HT1080 (cell line): ENCODE measurements around the gene PKD2. TPM values are rescaled to one million over a fixed set of nuclear protein-coding genes. Genes with fewer than 3 reads are reported as not detected.
"Not testable (repeated sequence)": the region's sequence is repeated elsewhere in the genome, so short reads cannot be mapped to it uniquely, and the experiment has no call there.

Source experiments
- DNase-seq: peaks from one replicate; pipeline ENCODE4 v3.0.0-alpha.2; 2015; ENCODE audit warnings: low read depth
- total RNA-seq: library from RNA; depleted of rRNA; stranded (reverse); fragments of >200 nt; shearing (Covaris generic); gene quantifications from 2 replicates; pipeline ENCODE4 v1.2.3, GENCODE V29; 2014

The PKD2 gene
- total RNA-seq, 1 experiment from 2014 or later: 18.3 TPM

- DNase-seq: not testable (repeated sequence)
These were observed 18.6 kb downstream of the PKD2 start for GRCh38 chr4:88025868-88026661.

DNA sequence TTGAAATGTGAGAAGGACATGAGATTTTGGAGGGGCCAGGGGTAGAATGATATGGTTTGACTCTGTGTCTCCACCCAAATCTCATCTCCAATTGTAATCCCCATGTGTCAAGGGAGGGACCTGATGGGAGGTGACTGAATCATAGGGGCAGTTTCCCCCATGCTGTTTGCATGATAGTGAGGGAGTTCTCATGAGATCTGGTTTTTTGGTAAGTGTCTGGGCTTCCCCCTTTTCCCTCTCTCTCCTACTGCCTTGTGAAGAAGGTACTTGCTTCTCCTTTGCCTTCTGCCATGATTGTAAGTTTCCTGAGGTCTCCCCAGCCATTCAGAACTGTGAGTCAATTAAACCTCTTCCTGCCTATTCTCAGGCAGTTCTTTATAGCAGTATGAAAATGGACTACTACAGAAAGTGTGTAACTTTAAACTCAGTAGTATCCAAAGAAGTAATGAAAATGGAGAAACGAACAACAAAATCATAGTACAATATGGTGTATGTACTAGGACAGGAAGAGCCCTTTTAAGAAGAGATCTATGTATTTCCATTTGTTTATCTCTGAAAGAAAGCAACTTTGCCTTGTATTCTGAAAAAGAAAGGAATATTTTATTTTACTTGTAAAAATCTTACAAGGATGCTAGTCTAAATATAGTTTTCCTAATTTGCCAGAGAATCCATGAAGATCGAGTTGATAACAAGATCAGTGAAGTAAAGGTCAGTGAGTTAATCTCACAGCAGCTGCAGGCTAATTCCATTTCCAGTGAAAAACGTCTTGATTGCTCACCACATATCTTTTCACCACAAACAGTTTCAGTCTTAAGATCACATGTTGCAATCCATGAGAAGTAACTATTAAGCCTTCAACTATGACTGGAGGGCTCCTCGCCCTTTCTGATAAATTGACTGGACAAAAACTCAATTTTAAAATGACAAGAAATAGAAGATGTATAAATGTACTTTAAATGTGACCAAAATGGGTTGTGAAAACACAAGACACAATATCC, 20.5 kb downstream of the PKD2 start:
- DNase-seq: peak; percentile 40

DNA sequence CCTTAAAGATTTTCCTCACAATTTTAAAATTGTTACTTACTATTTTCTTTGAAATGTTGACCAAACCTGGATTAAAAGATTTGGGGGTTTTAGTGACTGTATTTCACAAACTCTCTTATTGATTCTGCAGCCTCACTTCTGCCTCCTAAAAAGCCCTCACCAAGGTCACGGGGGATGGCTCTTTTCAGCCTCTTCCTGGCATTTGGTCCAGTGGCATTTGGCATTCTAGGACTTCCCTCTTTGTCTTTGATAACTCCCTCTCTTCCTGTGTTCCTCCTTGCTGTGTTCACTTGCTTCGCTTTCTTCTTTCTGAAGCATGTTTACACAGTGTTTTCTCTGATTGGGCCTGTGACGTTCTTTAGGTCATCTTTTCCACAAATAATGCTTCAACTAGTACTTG, 21.5 kb downstream of the PKD2 start:
- no peak for DNase-seq

DNA sequence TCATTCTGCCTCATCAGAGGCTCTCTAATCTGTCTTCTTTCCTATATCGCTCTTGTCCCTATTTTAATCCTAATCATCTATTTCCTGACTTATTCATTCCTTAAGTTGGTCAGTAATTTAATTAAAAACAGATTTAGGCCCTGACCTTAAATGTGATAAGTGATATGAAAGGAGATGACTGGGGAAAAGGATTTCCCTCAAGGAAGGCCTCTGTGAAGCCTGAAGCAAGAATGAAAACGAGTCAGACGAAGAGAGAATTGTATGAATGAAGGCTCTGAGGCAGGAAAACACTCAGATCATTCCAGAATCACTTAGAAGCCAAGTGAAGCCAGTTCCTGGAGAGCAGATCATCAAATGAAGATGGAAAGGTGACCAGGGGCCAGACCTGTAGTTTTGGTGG, 22.1 kb downstream of the PKD2 start:
- no peak for DNase-seq

- DNase-seq: no peak
These were observed 23.3 kb downstream of the PKD2 start for GRCh38 chr4:88030565-88031310.

GRCh38 chr4:88033309-88033708, 25.9 kb downstream of the PKD2 start:
- DNase-seq: peak; percentile 53

GRCh38 chr4:88035292-88035691, 27.9 kb downstream of the PKD2 start:
- no peak for DNase-seq

DNA sequence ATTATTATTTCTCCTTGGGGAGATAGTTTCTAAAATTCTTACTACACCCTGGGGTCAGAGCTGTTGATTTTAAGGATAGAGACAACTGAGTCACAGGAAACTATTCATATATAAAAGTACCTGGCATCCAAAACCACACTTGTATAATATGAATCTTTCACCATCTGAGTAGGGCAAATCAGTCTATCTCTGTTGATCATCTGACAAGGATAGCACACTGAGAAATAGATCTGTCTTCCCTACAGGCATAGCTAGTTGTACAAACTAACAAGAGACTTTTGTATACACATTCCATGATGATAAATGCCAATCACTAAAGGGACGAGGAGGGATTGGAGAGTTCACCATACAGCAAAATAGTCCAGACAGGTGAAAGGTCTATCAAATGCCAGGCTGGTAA, 30.0 kb downstream of the PKD2 start:
- no peak for DNase-seq

DNA sequence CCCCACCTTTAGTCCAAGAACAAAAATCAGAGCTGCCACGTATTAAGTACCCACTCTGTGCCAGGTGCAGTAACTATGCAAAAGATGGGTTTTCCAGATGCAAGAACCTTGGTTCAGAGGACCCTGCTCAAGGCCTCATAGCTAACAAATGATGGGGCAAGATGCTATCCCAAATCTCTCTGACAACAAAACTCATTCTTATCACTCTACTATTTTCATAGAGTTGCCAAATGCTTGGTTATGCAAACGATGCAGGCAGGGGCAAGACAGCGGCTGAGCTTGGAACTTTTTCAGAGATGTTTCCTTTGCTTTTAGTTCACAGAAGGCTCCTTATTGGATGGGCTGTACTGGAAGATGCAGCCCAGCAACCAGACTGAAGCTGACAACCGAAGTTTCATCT, 30.5 kb downstream of the PKD2 start:
- DNase-seq: no peak

GRCh38 chr4:88040707-88041106, 33.3 kb downstream of the PKD2 start:
- peak; percentile 11 for DNase-seq

- no peak for DNase-seq
These were observed 34.2 kb downstream of the PKD2 start for GRCh38 chr4:88041626-88042025.

GRCh38 chr4:88043001-88043400, 35.6 kb downstream of the PKD2 start:
- DNase-seq: no peak

DNA sequence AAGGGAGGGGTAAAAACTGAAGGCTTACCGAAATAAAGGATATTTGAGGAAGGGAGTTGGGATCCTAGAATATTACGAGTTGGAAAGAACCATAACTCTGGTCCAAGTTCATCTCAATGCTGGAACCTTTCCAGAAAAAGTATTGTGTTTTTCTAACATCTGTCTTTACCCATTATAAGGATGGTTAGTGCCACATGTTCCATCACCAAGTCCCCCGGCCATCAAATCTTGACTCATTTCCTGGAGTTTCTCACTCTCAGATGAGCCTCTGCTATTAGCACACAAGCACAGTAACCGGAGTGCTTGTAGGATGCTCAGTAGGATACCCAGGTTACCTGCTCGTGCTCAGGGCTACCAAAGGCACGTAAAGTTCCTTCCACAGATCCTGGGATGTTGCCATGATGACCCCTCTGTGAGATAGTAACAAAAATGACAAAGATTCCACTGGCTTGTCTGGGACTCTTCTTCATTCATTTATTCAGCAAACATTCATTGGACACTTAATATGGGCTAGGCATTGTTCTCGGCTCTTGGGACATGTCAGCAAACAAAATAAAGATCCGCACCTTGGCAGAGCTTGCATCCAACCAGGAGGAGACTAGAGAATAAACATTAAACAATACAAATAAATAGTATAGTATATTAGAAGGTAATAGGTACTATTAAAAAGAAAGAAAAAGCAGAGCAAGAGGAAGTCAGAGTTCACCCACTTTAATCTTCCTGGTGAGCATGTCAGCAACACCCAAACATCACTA, 36.3 kb downstream of the PKD2 start:
- peak; percentile 7 for DNase-seq

DNA sequence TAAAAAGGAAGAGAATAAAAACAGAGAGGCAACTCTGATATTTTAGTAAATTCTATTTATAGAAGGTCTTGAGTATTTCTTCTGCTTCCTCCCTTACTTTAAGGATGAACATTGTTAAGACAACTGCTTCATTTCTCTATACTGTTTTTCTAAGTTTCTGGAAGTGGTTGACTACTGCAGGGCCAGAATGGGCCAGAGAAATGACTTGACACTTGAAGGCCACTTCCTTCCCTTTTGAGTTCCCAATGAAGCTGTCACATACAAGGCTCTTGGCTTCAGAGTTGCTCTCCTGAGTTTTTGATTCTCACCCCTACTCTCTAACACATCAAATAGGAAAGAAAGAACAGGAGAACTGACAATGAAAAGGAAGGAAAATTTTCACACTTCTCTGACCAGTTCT, 37.6 kb downstream of the PKD2 start:
- no peak for DNase-seq

- no peak for DNase-seq
These were observed 46.8 kb downstream of the PKD2 start for GRCh38 chr4:88054229-88054628.

DNA sequence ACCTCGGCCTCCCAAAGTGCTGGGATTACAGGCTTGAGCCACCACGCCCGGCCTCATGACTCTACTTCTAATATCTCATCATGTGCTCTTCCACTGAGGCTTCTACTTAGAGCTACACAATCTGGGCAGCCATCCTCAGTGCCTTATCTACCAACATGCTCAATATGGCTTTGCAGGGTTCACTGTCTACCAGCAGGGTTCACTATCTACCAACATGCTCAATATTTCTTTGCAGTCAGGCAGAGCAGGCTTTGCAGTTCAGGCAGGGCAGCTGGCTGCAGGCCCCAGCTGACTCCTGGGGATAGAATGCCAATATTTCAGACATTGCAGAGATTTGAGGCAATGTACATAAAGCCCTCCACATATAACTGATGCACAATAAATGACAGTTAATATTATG, 47.5 kb downstream of the PKD2 start:
- DNase-seq: peak; percentile 61

DNA sequence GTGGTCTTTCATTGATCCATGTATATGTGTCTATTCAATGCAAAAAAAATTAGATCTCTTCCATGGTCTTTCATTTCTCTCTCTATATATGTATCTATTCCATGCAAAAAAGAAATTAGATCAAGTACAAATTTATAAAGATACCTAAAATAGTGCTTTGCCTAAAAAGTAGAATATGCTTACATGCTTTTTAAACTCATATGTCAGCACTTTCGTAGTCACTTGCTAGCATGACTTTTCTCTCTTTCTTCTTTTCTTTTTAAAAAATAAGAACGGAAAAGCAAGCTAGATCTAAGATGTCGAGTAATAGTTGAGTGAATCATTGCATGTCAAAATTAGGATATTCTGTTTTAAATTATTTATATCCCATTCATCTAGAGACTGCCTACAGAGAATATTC, 50.9 kb downstream of the PKD2 start:
- DNase-seq: no peak

DNA sequence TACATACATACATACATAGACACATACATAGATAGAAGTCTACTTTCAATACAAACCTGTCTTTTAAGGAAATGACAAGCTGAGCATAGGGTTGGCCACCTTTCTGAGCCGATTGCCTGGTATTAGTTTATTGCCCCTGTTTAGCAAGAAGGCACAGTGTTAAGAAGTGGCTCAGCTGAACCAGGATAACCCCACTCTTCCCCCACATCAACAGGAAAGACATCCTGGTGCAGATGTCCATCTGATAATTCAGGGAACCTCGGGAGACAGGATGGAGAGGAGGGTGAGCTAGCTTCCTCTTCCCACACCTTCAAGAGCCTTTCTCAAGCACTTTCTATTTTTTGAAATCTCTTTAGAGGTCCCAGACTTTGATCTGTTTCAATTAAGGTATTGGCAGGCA, 52.3 kb downstream of the PKD2 start:
- no peak for DNase-seq

GRCh38 chr4:88060431-88060830, 53.0 kb downstream of the PKD2 start:
- DNase-seq: no peak

DNA sequence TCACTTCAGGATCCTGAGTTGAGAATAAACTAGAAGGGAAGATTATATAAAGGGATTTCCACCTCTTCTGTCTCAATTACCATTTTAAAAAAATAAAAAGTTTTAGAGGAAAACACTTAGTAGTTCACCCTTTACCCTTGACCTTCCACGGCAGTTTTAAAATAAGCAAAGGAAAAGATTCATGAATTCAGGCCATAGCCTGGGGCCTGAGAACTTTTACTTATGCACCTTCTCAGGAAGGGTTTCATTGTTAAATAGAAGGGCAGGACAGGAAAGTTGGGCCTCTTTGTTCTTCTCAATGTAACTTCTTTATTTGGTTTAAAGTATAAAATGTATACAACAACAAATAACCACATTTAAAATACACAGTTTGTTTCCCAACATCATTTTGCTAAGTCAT, 54.9 kb downstream of the PKD2 start:
- DNase-seq: no peak

GRCh38 chr4:88062843-88063242, 55.4 kb downstream of the PKD2 start:
- DNase-seq: no peak
